Activated T-cell treated with anti-CD3 and anti-CD28 coated beads, Interleukin-2, amount 50 U/mL, for 72 hours (primary cell): Measurements from ENCODE around the gene HOXD11. TPM values are rescaled to one million over a fixed set of nuclear protein-coding genes. Genes with fewer than 3 reads are reported as not detected.
A peak's percentile ranks its signal among the peaks of the same experiment; 100 is the strongest.

ENCODE experiments used
- ATAC-seq, 2 donors: fragments of 150-1000 bp; cut with Tn5 transposase; replicated peaks in 1 of 2; 2 replicates each; pipeline ENCODE4 v1.10.0; 2021; ENCODE audit warnings: moderate library complexity in 2 of 2, mild to moderate bottlenecking in 1 of 2
- DNase-seq, 2 donors: peaks; one replicate each; pipeline ENCODE4 v3.0.0; 2021 to 2022; ENCODE audit warnings: mixed read lengths in 1 of 2
- H3K27ac Mint-ChIP-seq: one replicate; pipeline ENCODE4 v1.8.0; 2022; ENCODE audit warnings: mild to moderate bottlenecking, moderate library complexity, mixed read lengths
- H3K27me3 Mint-ChIP-seq: one replicate; pipeline ENCODE4 v1.8.0; 2022; ENCODE audit warnings: low read depth, mixed read lengths
- H3K36me3 Mint-ChIP-seq, 2 donors: one replicate each; pipeline ENCODE4 v1.8.0; 2022; ENCODE audit warnings: mixed read lengths in 2 of 2, mild to moderate bottlenecking in 1 of 2; ENCODE audit not compliant: insufficient read depth in 2 of 2
- H3K4me1 Mint-ChIP-seq: one replicate; pipeline ENCODE4 v1.8.0; 2022; ENCODE audit warnings: low read depth, mixed read lengths
- H3K4me3 Mint-ChIP-seq, 2 donors: one replicate each; pipeline ENCODE4 v1.8.0; 2022; ENCODE audit warnings: mild to moderate bottlenecking in 2 of 2, mixed read lengths in 2 of 2, moderate library complexity in 2 of 2
- H3K9me3 Mint-ChIP-seq, 2 donors: one replicate each; pipeline ENCODE4 v1.8.0; 2022; ENCODE audit warnings: mixed read lengths in 2 of 2
- total RNA-seq, 2 donors: library from RNA; stranded (reverse); gene quantifications; one replicate each; pipeline ENCODE4 v1.2.3, GENCODE V29; 2022

The HOXD11 gene
- total RNA-seq, 2 donors from 2014 or later: not detected

DNA sequence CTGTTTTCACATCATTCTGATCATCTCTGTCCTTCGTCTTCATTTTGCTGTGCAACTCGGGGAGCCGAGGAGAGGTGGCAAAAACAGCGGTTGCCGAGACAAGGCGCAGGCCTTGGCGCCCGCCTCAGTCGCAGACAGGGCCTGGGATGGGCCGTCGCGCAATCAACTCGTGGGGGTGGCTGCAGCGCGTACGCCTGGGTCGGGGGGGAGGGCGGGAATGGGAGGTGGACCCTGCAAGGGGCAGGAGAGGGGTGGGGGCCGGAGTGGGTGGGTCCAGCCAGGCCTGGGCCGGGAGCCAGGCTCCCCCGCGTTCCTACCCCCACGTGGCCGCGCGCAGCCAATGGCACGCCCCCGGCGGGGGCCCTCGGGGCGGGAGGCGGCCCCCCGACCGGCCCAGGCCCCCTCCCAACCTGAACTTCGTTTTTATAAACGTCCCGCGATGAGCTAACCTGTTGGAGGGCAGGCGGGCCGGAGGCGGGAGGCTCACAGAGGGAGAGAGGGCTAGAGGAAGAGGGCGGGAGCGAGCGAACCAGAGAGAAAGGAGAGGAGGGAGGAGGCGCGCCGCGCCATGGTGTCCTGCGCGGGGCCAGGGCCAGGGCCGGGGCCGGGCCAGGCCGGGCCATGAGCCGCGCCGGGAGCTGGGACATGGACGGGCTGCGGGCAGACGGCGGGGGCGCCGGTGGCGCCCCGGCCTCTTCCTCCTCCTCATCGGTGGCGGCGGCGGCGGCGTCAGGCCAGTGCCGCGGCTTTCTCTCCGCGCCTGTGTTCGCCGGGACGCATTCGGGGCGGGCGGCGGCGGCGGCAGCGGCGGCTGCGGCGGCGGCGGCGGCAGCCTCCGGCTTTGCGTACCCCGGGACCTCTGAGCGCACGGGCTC lies 14.6 kb upstream of the HOXD11 start, which contains the start of gene HOXD13:
Gene HOXD13 (plus strand): TSS at position 452 of the 875 bp plus-strand sequence. CDS start 170 bp downstream, at position 622.
- ATAC-seq (peak in 1 of 2 donors; percentile 38), DNase-seq (no peak)
- H3K4me3 Mint-ChIP-seq: peak within 1 kb of the TSS; percentile 69 to 80
- peak within 1 kb of the TSS; percentile 84 for H3K27ac Mint-ChIP-seq
- H3K36me3 Mint-ChIP-seq: peaks cover 0 to 4% of the 10 kb centered on the region in 2 donors
- H3K9me3 Mint-ChIP-seq: no peaks in the 10 kb centered on the region
- H3K27me3 Mint-ChIP-seq: peaks cover 88% of the 10 kb centered on the region
- peaks cover 38% of the 10 kb centered on the region for H3K4me1 Mint-ChIP-seq

DNA sequence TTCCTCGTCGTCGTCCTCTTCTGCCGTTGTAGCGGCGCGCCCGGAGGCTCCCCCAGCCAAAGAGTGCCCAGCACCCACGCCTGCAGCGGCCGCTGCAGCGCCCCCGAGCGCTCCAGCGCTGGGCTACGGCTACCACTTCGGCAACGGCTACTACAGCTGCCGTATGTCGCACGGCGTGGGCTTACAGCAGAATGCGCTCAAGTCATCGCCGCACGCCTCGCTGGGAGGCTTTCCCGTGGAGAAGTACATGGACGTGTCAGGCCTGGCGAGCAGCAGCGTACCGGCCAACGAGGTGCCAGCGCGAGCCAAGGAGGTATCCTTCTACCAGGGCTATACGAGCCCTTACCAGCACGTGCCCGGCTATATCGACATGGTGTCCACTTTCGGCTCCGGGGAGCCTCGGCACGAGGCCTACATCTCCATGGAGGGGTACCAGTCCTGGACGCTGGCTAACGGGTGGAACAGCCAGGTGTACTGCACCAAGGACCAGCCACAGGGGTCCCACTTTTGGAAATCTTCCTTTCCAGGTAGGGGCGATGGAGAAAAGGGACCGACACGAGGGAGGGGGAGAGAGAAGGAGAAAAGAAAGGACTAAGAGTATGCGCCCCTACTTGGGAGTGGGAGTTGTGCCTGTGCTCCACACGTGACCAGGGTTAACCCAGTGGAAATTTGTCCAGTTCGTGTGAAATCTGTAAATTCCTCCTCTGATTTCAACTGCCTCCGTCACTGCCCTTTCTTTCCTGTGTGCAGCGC lies 13.8 kb upstream of the HOXD11 start:
- Mint-ChIP-seq H3K4me1 (peaks cover 39% of the 10 kb centered on the region), H3K9me3 (no peaks in the 10 kb centered on the region), H3K27me3 (peaks cover 87% of the 10 kb centered on the region), H3K4me3 (peak overlapping the region; percentile 69 to 73), H3K27ac (peak overlapping the region; percentile 64), H3K36me3 (peaks cover 0 to 4% of the 10 kb centered on the region in 2 donors)
- DNase-seq (no peak), ATAC-seq (peak; percentile 8 to 26)

DNA sequence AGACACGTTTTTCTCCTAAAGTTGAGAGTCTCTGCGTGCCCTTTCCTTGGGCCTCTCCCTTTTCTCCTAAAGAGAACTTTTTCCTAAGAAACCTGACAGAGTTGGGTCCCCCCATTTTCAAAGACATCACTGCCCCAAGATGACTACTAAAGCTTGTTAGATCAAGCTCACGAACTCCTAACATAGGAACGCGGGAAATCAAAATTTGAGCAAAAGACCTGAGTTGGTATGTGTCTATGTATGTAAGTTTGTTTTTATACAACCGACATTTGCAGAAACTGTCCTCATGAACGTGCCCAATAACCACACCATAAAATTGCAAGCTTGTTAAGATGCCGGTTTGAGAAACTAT lies 13.2 kb upstream of the HOXD11 start:
- Mint-ChIP-seq H3K36me3 (peaks cover 0 to 4% of the 10 kb centered on the region in 2 donors), H3K27me3 (peaks cover 87% of the 10 kb centered on the region), H3K27ac (peak overlapping the region; percentile 64), H3K9me3 (no peaks in the 10 kb centered on the region), H3K4me3 (peak overlapping the region; percentile 12 to 39), H3K4me1 (peaks cover 37% of the 10 kb centered on the region)
- no peak for ATAC-seq
- DNase-seq: no peak

DNA sequence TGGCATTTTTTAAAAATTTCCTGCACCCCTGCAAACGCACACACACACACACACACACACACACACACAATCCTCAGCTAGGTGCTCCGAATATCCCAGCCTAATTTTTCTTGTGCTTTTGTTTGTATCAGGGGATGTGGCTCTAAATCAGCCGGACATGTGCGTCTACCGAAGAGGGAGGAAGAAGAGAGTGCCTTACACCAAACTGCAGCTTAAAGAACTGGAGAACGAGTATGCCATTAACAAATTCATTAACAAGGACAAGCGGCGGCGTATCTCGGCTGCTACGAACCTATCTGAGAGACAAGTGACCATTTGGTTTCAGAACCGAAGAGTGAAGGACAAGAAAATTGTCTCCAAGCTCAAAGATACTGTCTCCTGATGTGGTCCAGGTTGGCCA lies 12.7 kb upstream of the HOXD11 start:
- Mint-ChIP-seq H3K4me1 (peaks cover 37% of the 10 kb centered on the region), H3K9me3 (no peaks in the 10 kb centered on the region), H3K4me3 (no peak overlapping the region), H3K27me3 (peaks cover 89% of the 10 kb centered on the region), H3K36me3 (peaks cover 0 to 4% of the 10 kb centered on the region in 2 donors), H3K27ac (no peak overlapping the region)
- ATAC-seq (no peak), DNase-seq (no peak)

DNA sequence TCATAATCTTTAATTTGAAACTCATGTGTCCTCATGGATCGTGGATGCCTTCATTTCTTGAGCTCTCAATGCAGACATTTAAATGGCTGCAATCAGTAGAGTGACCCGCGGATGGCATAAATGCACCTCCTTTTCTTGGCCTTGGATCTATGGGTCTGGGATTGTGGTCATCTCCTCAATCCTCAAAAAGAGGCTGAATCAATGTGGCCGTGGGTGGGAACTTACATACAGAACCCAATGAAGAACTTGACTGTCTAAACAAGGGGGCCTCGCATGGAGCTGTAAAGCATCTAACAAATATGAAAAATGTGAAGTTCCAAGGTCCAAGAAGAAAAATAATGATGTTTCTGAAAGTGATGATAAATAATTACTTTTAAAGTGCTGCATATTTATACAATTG lies 11.7 kb upstream of the HOXD11 start:
- Mint-ChIP-seq H3K4me1 (peaks cover 37% of the 10 kb centered on the region), H3K4me3 (no peak overlapping the region), H3K36me3 (peaks cover 0 to 4% of the 10 kb centered on the region in 2 donors), H3K27ac (no peak overlapping the region), H3K9me3 (no peaks in the 10 kb centered on the region), H3K27me3 (peaks cover 83% of the 10 kb centered on the region)
- no peak for DNase-seq
- ATAC-seq: no peak

DNA sequence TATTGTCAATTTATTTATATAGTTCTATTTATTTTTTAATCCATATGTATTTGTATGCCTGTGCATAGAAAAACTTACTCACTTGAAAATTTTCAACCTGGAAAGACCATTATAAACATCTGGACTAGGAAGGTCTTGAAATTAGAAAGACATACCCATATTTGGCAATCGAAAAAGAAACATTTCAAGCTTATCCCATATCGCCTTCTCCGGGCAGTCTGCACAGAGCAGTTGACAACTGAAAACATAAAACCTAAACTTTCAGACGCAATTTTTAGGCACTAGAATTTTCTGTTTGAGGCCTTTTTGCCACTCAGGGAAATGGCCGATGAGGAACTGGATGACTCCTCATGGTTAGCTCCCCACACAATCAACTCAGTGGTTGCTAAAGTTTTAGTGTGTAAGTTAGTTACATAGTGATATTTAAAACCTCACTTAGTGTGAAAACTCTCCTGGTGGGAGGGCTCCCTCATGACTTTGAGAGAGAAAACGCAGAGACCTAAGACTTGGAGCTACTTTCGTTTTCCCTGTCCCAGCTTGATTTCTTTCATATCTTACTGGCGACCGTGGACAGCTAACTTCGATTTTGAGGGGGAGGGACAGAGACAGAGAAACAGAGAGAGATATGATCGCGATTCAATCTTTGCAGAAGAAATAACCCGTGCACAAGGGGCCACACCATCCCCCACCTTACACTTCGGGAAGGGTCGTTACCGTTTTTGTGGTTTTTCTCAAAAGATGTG lies 10.7 kb upstream of the HOXD11 start:
- ATAC-seq (no peak), DNase-seq (no peak)
- no peaks in the 10 kb centered on the region for H3K9me3 Mint-ChIP-seq
- H3K4me3 Mint-ChIP-seq: peak overlapping the region; percentile 66 to 74
- H3K27ac Mint-ChIP-seq: no peak overlapping the region
- H3K27me3 Mint-ChIP-seq: peaks cover 83% of the 10 kb centered on the region
- H3K4me1 Mint-ChIP-seq: peaks cover 36% of the 10 kb centered on the region
- peaks cover 0 to 4% of the 10 kb centered on the region in 2 donors for H3K36me3 Mint-ChIP-seq

DNA sequence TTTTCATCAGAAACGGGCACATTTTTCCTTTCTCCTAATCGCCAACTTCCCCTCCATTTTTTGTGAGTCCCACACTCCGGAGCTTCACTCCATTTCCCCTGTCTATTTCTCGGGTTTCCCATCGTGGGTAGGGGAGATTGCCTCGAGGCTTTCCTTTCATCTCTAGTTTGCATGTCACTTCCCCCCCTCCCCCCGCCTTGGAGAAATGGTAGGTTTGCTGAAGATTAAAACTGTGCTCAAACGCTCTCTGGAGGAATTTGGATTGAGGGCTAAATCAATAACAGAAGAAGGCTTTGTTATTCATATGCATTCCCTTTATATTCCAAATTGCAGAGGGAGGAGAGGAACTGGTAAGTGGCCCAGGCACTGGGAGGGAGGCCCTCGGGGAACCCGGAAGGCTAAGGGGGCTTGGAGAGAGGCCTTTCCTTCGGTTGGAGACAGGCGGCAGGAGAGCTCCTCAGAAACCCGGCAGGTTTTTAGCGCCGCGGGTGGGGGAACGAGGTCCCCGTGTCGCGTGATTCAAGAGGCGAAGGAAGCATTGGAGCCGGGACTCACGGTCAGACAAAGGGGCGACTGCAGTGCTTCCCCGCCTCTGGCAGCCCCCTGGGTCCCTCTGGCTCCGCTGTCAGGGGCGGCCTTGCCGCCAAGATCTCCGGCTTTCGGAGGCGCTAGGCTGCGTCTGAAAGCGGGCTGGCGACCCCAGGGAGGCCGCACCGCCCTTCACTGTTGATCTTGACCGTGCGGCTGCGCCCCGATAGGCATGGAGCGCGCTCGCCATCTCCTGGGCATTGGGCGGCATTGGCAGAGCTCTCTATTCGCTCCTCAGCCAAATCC lies 9.9 kb upstream of the HOXD11 start:
- DNase-seq (peak; percentile 64 to 73), ATAC-seq (peak; percentile 85 to 88)
- Mint-ChIP-seq H3K4me1 (peaks cover 29% of the 10 kb centered on the region), H3K9me3 (no peaks in the 10 kb centered on the region), H3K27me3 (peaks cover 83% of the 10 kb centered on the region), H3K36me3 (peaks cover 0 to 2% of the 10 kb centered on the region in 2 donors), H3K4me3 (peak overlapping the region; percentile 66 to 74), H3K27ac (no peak overlapping the region)

DNA sequence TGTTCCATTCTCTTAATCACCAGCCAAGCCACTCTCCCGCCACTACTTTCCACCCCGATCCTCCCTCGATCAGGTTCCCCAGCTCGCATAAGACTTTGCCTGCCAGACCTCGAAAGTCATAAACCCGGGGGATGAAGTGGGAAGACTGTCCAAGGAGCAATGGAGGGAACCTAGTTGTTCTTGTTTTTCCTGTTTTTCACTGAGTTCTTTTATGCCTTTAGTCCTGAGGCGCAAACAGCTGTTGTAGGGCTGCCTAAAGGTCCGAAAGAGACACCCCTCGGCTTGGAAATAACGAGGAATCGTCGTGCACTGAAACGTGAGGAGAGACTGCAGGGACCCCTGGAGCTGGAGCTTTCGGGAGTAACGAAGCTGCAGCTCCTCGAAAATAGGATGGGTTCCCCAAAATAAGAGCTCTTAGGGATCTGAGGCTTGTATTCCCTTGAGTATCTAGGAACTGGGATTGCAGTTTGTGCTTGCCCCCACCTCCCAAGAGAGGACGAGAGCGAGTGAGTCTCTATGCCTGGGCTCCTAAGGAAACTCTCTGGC lies 9.2 kb upstream of the HOXD11 start:
- Mint-ChIP-seq H3K27me3 (peaks cover 90% of the 10 kb centered on the region), H3K27ac (no peak overlapping the region), H3K4me3 (peak overlapping the region; percentile 66 to 74), H3K36me3 (peaks cover 0 to 2% of the 10 kb centered on the region in 2 donors), H3K4me1 (peaks cover 29% of the 10 kb centered on the region), H3K9me3 (no peaks in the 10 kb centered on the region)
- no peak for DNase-seq
- no peak for ATAC-seq

DNA sequence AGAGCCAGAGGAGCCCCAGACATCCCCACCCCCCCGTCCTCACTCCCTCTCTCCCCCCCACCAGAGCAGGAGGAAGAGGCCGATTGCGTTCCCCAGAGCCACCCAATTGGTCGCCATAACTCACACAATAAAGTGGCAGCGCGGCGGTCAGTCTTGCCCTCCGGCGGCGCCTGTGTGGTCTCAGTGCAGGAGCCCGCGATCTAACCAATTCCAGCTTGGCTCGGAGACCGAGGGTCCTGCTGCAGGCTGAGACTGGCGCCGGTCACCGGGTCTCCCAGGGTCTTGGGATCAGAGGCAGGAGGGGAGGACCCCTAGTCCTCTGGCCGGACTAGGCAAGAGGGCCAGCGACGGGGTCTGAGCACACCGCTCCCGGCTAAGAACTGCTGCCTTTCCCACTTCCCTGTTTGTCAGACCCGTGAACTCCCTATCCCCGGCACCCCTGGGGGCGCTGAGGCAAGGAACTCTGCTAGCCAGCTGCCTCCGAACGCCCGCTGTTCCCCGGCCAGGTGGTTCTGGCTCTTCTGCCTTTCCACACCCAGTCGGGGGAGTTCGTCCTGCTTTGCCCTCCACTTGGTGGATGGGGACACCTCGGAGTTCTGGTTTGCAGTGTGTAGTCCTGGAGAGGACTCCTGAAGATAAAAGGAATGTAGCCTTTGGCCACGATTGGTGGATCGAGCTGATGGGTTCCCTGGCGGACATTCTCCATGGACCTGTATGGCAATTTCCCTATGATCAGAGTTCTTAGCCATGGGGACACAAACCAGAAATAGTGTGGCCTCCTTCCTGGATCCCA lies 8.5 kb upstream of the HOXD11 start:
- Mint-ChIP-seq H3K27ac (no peak overlapping the region), H3K4me1 (peaks cover 24% of the 10 kb centered on the region), H3K4me3 (no peak overlapping the region), H3K27me3 (peaks cover 92% of the 10 kb centered on the region), H3K9me3 (no peaks in the 10 kb centered on the region), H3K36me3 (peaks cover 0 to 2% of the 10 kb centered on the region in 2 donors)
- ATAC-seq: no peak
- no peak for DNase-seq

DNA sequence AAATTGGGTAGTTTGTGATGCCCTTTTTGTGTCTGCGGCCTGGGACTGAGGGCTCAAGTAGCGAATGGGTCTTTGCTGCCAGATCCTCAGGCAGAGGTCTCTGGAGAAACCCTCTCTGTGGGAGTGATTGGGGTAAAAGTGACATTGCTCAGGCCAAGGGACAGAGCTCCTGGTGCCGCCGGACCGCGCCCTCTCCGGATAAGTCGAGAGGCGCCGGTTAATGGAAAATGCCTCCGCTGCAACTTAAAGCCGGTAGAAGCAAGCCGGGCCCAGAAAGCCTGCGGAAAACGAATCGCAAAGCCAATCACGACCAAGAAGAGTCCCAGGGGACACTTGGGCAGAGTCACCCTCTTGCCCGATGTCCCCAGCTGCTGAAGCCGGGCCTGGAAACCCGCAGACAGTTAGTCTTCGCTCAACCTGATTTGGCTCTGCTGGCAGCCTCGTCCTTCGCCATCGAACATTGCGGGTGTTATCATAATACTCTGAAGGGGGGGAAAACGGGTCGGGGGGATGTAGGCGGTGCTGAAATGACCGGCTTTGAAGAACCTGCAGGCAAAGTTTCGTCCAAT lies 7.8 kb upstream of the HOXD11 start:
- peaks cover 25% of the 10 kb centered on the region for H3K4me1 Mint-ChIP-seq
- no peak overlapping the region for H3K27ac Mint-ChIP-seq
- no peaks in the 10 kb centered on the region for H3K9me3 Mint-ChIP-seq
- peaks cover 0 to 2% of the 10 kb centered on the region in 2 donors for H3K36me3 Mint-ChIP-seq
- peaks cover 92% of the 10 kb centered on the region for H3K27me3 Mint-ChIP-seq
- no peak for ATAC-seq
- no peak for DNase-seq
- no peak overlapping the region for H3K4me3 Mint-ChIP-seq
